Endothelial cell (in vitro differentiated cells): ENCODE data around the gene LAMTOR5. TPM values are rescaled to one million over a fixed set of nuclear protein-coding genes. Genes with fewer than 3 reads are reported as not detected.
A peak's percentile ranks its signal among the peaks of the same experiment; 100 is the strongest.
"Not testable (repeated sequence)": the region's sequence is repeated elsewhere in the genome, so short reads cannot be mapped to it uniquely, and the experiment has no call there.

Experiments used
- DNase-seq: peaks from one replicate; pipeline ENCODE4 v3.0.0; 2021; ENCODE audit warnings: low spot score
- H3K27ac Mint-ChIP-seq: one replicate; pipeline ENCODE4 v1.8.0; 2021; ENCODE audit warnings: mixed read lengths, inconsistent platforms; ENCODE audit not compliant: unreplicated experiment
- H3K27me3 Mint-ChIP-seq: one replicate; pipeline ENCODE4 v1.8.0; 2021; ENCODE audit warnings: mild to moderate bottlenecking, moderate library complexity, mixed read lengths, inconsistent platforms; ENCODE audit not compliant: unreplicated experiment
- H3K36me3 Mint-ChIP-seq: one replicate; pipeline ENCODE4 v1.8.0; 2021; ENCODE audit warnings: mild to moderate bottlenecking, low read depth, mixed read lengths, inconsistent platforms; ENCODE audit not compliant: unreplicated experiment
- H3K4me1 Mint-ChIP-seq: one replicate; pipeline ENCODE4 v1.8.0; 2021; ENCODE audit warnings: mild to moderate bottlenecking, mixed read lengths, inconsistent platforms; ENCODE audit not compliant: unreplicated experiment
- H3K4me3 Mint-ChIP-seq: one replicate; pipeline ENCODE4 v1.8.0; 2021; ENCODE audit warnings: mild to moderate bottlenecking, mixed read lengths, inconsistent platforms; ENCODE audit not compliant: unreplicated experiment
- H3K9me3 Mint-ChIP-seq: one replicate; pipeline ENCODE4 v1.8.0; 2021; ENCODE audit warnings: mixed read lengths, inconsistent platforms; ENCODE audit not compliant: unreplicated experiment
- CTCF ChIP-seq: fragments of 200-600 bp; sonication (generic); IDR thresholded peaks from one replicate; pipeline ENCODE4 v1.5.0; 2021; ENCODE audit warnings: antibody characterized with exemption; ENCODE audit not compliant: unreplicated experiment
- total RNA-seq: library from RNA; stranded (reverse); fragmentation: NEBNext Ultra II Directional; extraction: Animal tissue kit (Norgen Biotek cat#: 25700); gene quantifications from one replicate; pipeline ENCODE4 v1.2.1, GENCODE V29; 2021; ENCODE audit not compliant: unreplicated experiment

Gene LAMTOR5
- total RNA-seq, 1 donor from 2014 or later: 135 TPM

- no peaks in the 10 kb centered on the region for H3K36me3 Mint-ChIP-seq
- no peaks in the 10 kb centered on the region for H3K27me3 Mint-ChIP-seq
- no peak overlapping the region for H3K27ac Mint-ChIP-seq
- peaks cover 13% of the 10 kb centered on the region for H3K4me1 Mint-ChIP-seq
- no peak for DNase-seq
- TF ChIP-seq CTCF: no peak
- no peaks in the 10 kb centered on the region for H3K9me3 Mint-ChIP-seq
- no peak overlapping the region for H3K4me3 Mint-ChIP-seq
Observed at GRCh38 chr1:110411173-110411735, 3.8 kb upstream of the LAMTOR5 start.

DNA sequence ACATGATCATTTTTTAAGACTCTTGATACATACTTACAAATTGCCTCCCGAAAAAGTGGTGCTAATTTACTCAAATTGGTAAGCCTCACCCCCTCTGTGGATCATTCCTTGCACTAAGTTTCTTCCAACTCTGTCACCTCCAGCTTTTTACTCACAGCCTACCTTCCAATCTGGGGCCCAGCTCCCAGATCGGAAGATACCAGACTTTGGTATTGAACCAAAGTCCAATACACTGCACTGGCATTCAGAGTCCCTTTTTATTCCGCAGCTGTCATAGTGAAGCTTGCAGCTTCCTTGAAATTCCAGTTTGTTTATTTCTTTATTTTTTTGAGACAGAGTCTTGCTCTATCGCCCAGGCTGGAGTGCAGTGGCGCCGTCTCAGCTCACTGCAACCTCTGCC, 1.8 kb upstream of the LAMTOR5 start:
- Mint-ChIP-seq H3K9me3 (no peaks in the 10 kb centered on the region), H3K27me3 (no peaks in the 10 kb centered on the region), H3K4me3 (no peak overlapping the region), H3K27ac (peak overlapping the region; percentile 21), H3K36me3 (peaks cover 2% of the 10 kb centered on the region), H3K4me1 (peaks cover 16% of the 10 kb centered on the region)
- no peak for TF ChIP-seq CTCF
- no peak for DNase-seq

- H3K4me1 Mint-ChIP-seq: peaks cover 16% of the 10 kb centered on the region
- H3K27ac Mint-ChIP-seq: no peak overlapping the region
- peaks cover 9% of the 10 kb centered on the region for H3K36me3 Mint-ChIP-seq
- H3K4me3 Mint-ChIP-seq: peak overlapping the region; percentile 56
- H3K27me3 Mint-ChIP-seq: no peaks in the 10 kb centered on the region
- DNase-seq: no peak
- H3K9me3 Mint-ChIP-seq: no peaks in the 10 kb centered on the region
- TF ChIP-seq CTCF: no peak
Observed at GRCh38 chr1:110408488-110408887, 994 bp upstream of the LAMTOR5 start.

- Mint-ChIP-seq H3K27ac (peak overlapping the region; percentile 94), H3K4me3 (peak overlapping the region; percentile 100), H3K4me1 (peaks cover 12% of the 10 kb centered on the region)
- not testable (repeated sequence) for H3K27me3 Mint-ChIP-seq, H3K9me3 Mint-ChIP-seq, DNase-seq, H3K36me3 Mint-ChIP-seq
Observed at GRCh38 chr1:110406407-110406806, 1.1 kb downstream of the LAMTOR5 start.

DNA sequence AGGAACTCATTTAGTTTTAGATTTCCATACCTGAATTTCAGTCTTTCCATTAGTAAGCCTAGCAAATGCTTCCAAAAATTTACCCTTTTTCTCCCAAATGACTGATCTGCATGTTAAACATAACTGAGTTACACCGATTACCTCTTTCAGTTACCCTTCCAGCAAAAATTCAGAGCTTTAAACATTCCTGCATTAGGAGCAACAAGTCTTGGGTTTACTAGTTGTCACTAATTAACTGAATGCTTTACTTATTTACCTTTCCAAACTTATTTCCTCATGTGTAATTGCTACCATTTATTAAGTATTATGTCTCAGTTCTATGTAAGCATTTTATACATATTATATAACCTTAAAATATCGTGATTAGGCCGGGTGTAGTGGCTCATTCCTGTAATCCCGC, 3.1 kb downstream of the LAMTOR5 start:
- no peak for DNase-seq
- Mint-ChIP-seq H3K4me1 (peaks cover 12% of the 10 kb centered on the region), H3K27me3 (no peaks in the 10 kb centered on the region), H3K4me3 (peak overlapping the region; percentile 19), H3K9me3 (no peaks in the 10 kb centered on the region), H3K27ac (no peak overlapping the region), H3K36me3 (peaks cover 9% of the 10 kb centered on the region)
- no peak for TF ChIP-seq CTCF
